ENCODE results near the gene ASPRV1. TPM values are rescaled to one million over a fixed set of nuclear protein-coding genes. Genes with fewer than 3 reads are reported as not detected.

The ASPRV1 gene
- total RNA-seq, 1 experiment from 2014 or later = 0.66 TPM

GRCh38 chr2:69993708-69994107 is 32.3 kb upstream of the ASPRV1 start:
- peak in 1 of 2 experiments; percentile 12 for DNase-seq
- Histone ChIP-seq H3K4me3 (ENCODE audit: low read depth, low read length) (no peak overlapping the region), H3K9me3 (no peaks in the 10 kb centered on the region), H3K4me1 (no peaks in the 10 kb centered on the region), H3K27me3 (replicated peaks; ENCODE audit: control insufficient read depth, insufficient read depth, low read length) (no peaks in the 10 kb centered on the region), H3K36me3 (ENCODE audit: control insufficient read depth, insufficient read depth, low read length) (no peaks in the 10 kb centered on the region)
- Mint-ChIP-seq H3K4me3 (ENCODE audit: unreplicated experiment) (no peak overlapping the region), H3K27me3 (ENCODE audit: insufficient read depth, unreplicated experiment) (no peaks in the 10 kb centered on the region), H3K4me1 (ENCODE audit: low read depth, unreplicated experiment) (no peaks in the 10 kb centered on the region), H3K9me3 (ENCODE audit: unreplicated experiment) (no peaks in the 10 kb centered on the region), H3K27ac (ENCODE audit: unreplicated experiment) (no peak overlapping the region), H3K36me3 (ENCODE audit: insufficient read depth, unreplicated experiment) (no peaks in the 10 kb centered on the region)
- ChIA-PET CTCF (no interaction called here), POLR2A (no interaction called here)
- BruUV-seq (replicated peaks) = no TSS peak
- TF ChIP-seq CTCF (IDR thresholded peaks at IDR 0.05; ENCODE audit: insufficient read depth in 1 of 2, low read depth in 1 of 2, low read length in 1 of 2, severe bottlenecking in 1 of 2, unreplicated experiment in 1 of 2) = no peak
- intact Hi-C loops (cut with micrococcal nuclease; ENCODE audit: unreplicated experiment) = no loop called here

GRCh38 chr2:69993048-69993565 is 31.7 kb upstream of the ASPRV1 start:
- no peak for TF ChIP-seq CTCF (IDR thresholded peaks at IDR 0.05; ENCODE audit: insufficient read depth in 1 of 2, low read depth in 1 of 2, low read length in 1 of 2, severe bottlenecking in 1 of 2, unreplicated experiment in 1 of 2)
- no peaks in the 10 kb centered on the region for H3K27me3 Mint-ChIP-seq (ENCODE audit: insufficient read depth, unreplicated experiment)
- H3K36me3 ChIP-seq (ENCODE audit: control insufficient read depth, insufficient read depth, low read length) = no peaks in the 10 kb centered on the region
- DNase-seq = peak in 1 of 2 experiments; percentile 31
- no peak overlapping the region for H3K4me3 Mint-ChIP-seq (ENCODE audit: unreplicated experiment)
- no peaks in the 10 kb centered on the region for H3K4me1 ChIP-seq
- no TSS peak for BruUV-seq (replicated peaks)
- H3K9me3 ChIP-seq = no peaks in the 10 kb centered on the region
- H3K27me3 ChIP-seq (replicated peaks; ENCODE audit: control insufficient read depth, insufficient read depth, low read length) = no peaks in the 10 kb centered on the region
- H3K36me3 Mint-ChIP-seq (ENCODE audit: insufficient read depth, unreplicated experiment) = no peaks in the 10 kb centered on the region
- ChIA-PET CTCF (no interaction called here), POLR2A (no interaction called here)
- no peak overlapping the region for H3K4me3 ChIP-seq (ENCODE audit: low read depth, low read length)
- H3K27ac Mint-ChIP-seq (ENCODE audit: unreplicated experiment) = no peak overlapping the region
- no peaks in the 10 kb centered on the region for H3K4me1 Mint-ChIP-seq (ENCODE audit: low read depth, unreplicated experiment)
- no peaks in the 10 kb centered on the region for H3K9me3 Mint-ChIP-seq (ENCODE audit: unreplicated experiment)
- intact Hi-C loops (cut with micrococcal nuclease; ENCODE audit: unreplicated experiment) = no loop called here

GRCh38 chr2:69992310-69993047 is 31.0 kb upstream of the ASPRV1 start:
- TF ChIP-seq CTCF (IDR thresholded peaks at IDR 0.05; ENCODE audit: insufficient read depth in 1 of 2, low read depth in 1 of 2, low read length in 1 of 2, severe bottlenecking in 1 of 2, unreplicated experiment in 1 of 2) = no peak
- BruUV-seq (replicated peaks) = no TSS peak
- no peaks in the 10 kb centered on the region for H3K9me3 ChIP-seq
- no peaks in the 10 kb centered on the region for H3K27me3 ChIP-seq (replicated peaks; ENCODE audit: control insufficient read depth, insufficient read depth, low read length)
- ChIA-PET CTCF (no interaction called here), POLR2A (no interaction called here)
- no peaks in the 10 kb centered on the region for H3K4me1 Mint-ChIP-seq (ENCODE audit: low read depth, unreplicated experiment)
- no peak for DNase-seq
- no peaks in the 10 kb centered on the region for H3K4me1 ChIP-seq
- H3K36me3 ChIP-seq (ENCODE audit: control insufficient read depth, insufficient read depth, low read length) = no peaks in the 10 kb centered on the region
- no peaks in the 10 kb centered on the region for H3K9me3 Mint-ChIP-seq (ENCODE audit: unreplicated experiment)
- H3K36me3 Mint-ChIP-seq (ENCODE audit: insufficient read depth, unreplicated experiment) = no peaks in the 10 kb centered on the region
- H3K4me3 Mint-ChIP-seq (ENCODE audit: unreplicated experiment) = no peak overlapping the region
- intact Hi-C loops (cut with micrococcal nuclease; ENCODE audit: unreplicated experiment) = no loop called here
- no peak overlapping the region for H3K27ac Mint-ChIP-seq (ENCODE audit: unreplicated experiment)
- H3K4me3 ChIP-seq (ENCODE audit: low read depth, low read length) = no peak overlapping the region
- no peaks in the 10 kb centered on the region for H3K27me3 Mint-ChIP-seq (ENCODE audit: insufficient read depth, unreplicated experiment)
